ENCODE results near the gene OR2M2. TPM values are rescaled to one million over a fixed set of nuclear protein-coding genes. Genes with fewer than 3 reads are reported as not detected.

Gene OR2M2
- total and polyA plus RNA-seq, 3 experiments from 2014 or later: not detected

DNA sequence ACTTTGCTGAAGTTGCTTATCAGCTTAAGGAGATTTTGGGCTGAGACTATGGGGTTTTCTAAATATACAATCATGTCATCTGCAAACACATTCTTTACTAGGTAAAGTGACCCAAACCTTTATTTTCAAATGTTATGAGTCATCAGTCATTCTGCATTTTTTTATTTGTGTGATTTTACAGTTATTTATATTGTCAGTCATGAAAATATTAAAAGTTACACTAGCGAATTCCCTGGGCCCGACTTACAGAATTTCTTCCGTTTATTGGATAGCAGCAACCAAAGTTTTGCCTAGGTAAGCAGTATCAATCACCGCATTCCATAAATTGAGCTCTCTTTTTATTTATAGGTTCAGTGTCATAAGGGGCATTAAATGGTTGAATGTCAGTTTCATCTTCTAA, 15.9 kb upstream of the OR2M2 start:
- H3K4me1 Mint-ChIP-seq: no peaks in the 10 kb centered on the region
- ChIA-PET POLR2A (no interaction called here), CTCF (no interaction called here)
- no peak overlapping the region for H3K27ac ChIP-seq (ENCODE audit: low read depth, low read length)
- H3K4me1 ChIP-seq (ENCODE audit: insufficient read depth, low read length): no peaks in the 10 kb centered on the region
- no peaks in the 10 kb centered on the region for H3K9me3 ChIP-seq (ENCODE audit: low read length)
- no peaks in the 10 kb centered on the region for H3K36me3 ChIP-seq (ENCODE audit: insufficient read depth, low read length)
- H3K27me3 ChIP-seq (ENCODE audit: insufficient read depth, low read length, poor library complexity, severe bottlenecking): no peaks in the 10 kb centered on the region
- H3K4me3 ChIP-seq (ENCODE audit: low read length): no peak overlapping the region
- DNase-seq: no peak
- no peak overlapping the region for H3K27ac Mint-ChIP-seq
- no peaks in the 10 kb centered on the region for H3K36me3 Mint-ChIP-seq
- H3K9me3 Mint-ChIP-seq: peaks cover 0 to 2% (median 2%) of the 10 kb centered on the region in 5 donors
- no peaks in the 10 kb centered on the region for H3K27me3 Mint-ChIP-seq
- no peak overlapping the region for H3K4me3 Mint-ChIP-seq

DNA sequence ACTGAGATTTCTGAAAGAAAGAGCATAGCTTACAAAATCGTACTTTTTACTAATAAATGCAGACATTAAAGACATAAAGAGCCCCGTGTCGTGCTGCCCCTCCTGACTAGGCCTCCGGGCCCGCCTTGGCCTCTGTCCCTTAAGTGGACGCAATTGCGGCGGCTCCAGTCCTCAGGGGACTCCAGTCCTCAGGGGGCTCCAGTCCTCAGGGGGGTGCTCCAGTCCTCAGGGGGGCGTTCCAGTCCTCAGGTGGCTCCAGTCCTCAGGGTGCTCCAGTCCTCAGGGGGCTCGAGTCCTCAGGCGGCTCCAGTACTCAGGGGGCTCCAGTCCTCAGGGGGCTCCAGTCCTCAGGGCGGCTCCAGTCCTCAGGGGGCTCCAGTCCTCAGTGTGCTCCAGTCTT, 10.6 kb upstream of the OR2M2 start:
- Histone ChIP-seq H3K36me3 (ENCODE audit: insufficient read depth, low read length) (no peaks in the 10 kb centered on the region), H3K4me1 (ENCODE audit: insufficient read depth, low read length) (no peaks in the 10 kb centered on the region), H3K9me3 (ENCODE audit: low read length) (no peaks in the 10 kb centered on the region), H3K27me3 (ENCODE audit: insufficient read depth, low read length, poor library complexity, severe bottlenecking) (no peaks in the 10 kb centered on the region), H3K4me3 (ENCODE audit: low read length) (no peak overlapping the region), H3K27ac (ENCODE audit: low read depth, low read length) (no peak overlapping the region)
- H3K27ac Mint-ChIP-seq: no peak overlapping the region
- H3K4me1 Mint-ChIP-seq: no peaks in the 10 kb centered on the region
- ChIA-PET CTCF (no interaction called here), POLR2A (no interaction called here)
- H3K9me3 Mint-ChIP-seq: peaks cover 0 to 8% (median 6%) of the 10 kb centered on the region in 5 donors
- no peaks in the 10 kb centered on the region for H3K27me3 Mint-ChIP-seq
- no peak for DNase-seq
- H3K36me3 Mint-ChIP-seq: peaks cover 0 to 2% (median 0%) of the 10 kb centered on the region in 3 donors
- H3K4me3 Mint-ChIP-seq: no peak overlapping the region

DNA sequence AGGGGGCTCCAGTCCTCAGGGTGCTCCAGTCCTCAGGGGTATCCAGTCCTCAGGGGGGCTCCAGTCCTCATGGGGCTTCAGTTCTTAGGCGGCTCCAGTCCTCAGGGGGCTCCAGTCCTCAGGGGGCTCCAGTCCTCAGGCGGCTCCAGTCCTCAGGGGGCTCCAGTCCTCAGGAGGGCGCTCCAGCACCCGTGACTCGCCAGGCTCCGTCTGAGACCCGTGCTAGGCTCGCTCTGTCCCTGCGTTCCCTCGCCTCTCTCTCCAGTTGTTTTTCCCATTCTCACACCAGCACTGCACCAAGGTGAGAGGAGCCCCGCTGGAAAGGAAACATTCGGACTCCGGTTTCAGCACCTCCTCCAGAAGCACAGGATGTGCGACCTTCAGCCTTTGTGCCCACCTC, 9.4 kb upstream of the OR2M2 start:
- Histone ChIP-seq H3K27ac (ENCODE audit: low read depth, low read length) (no peak overlapping the region), H3K4me1 (ENCODE audit: insufficient read depth, low read length) (no peaks in the 10 kb centered on the region), H3K9me3 (ENCODE audit: low read length) (no peaks in the 10 kb centered on the region), H3K27me3 (ENCODE audit: insufficient read depth, low read length, poor library complexity, severe bottlenecking) (no peaks in the 10 kb centered on the region), H3K4me3 (ENCODE audit: low read length) (no peak overlapping the region), H3K36me3 (ENCODE audit: insufficient read depth, low read length) (no peaks in the 10 kb centered on the region)
- ChIA-PET POLR2A (no interaction called here), CTCF (no interaction called here)
- Mint-ChIP-seq H3K4me3 (no peak overlapping the region), H3K36me3 (peaks cover 0 to 2% (median 0%) of the 10 kb centered on the region in 3 donors), H3K4me1 (no peaks in the 10 kb centered on the region), H3K9me3 (peaks cover 0 to 8% (median 6%) of the 10 kb centered on the region in 5 donors), H3K27me3 (no peaks in the 10 kb centered on the region), H3K27ac (no peak overlapping the region)
- DNase-seq: no peak

GRCh38 chr1:248183996-248184395, 9.4 kb downstream of the OR2M2 start:
- no peak overlapping the region for H3K27ac ChIP-seq (ENCODE audit: low read depth, low read length)
- H3K36me3 Mint-ChIP-seq: no peaks in the 10 kb centered on the region
- H3K36me3 ChIP-seq (ENCODE audit: insufficient read depth, low read length): no peaks in the 10 kb centered on the region
- peaks cover 0 to 7% (median 3%) of the 10 kb centered on the region in 5 donors for H3K9me3 Mint-ChIP-seq
- H3K4me3 Mint-ChIP-seq: no peak overlapping the region
- H3K4me3 ChIP-seq (ENCODE audit: low read length): no peak overlapping the region
- CTCF ChIA-PET: no interaction called here
- POLR2A ChIA-PET: no interaction called here
- H3K4me1 ChIP-seq (ENCODE audit: insufficient read depth, low read length): no peaks in the 10 kb centered on the region
- H3K9me3 ChIP-seq (ENCODE audit: low read length): no peaks in the 10 kb centered on the region
- DNase-seq: no peak
- H3K27me3 ChIP-seq (ENCODE audit: insufficient read depth, low read length, poor library complexity, severe bottlenecking): no peaks in the 10 kb centered on the region
- H3K4me1 Mint-ChIP-seq: no peaks in the 10 kb centered on the region
- no peak overlapping the region for H3K27ac Mint-ChIP-seq
- peaks cover 0 to 2% of the 10 kb centered on the region in 2 donors for H3K27me3 Mint-ChIP-seq

GRCh38 chr1:248187363-248187762, 12.7 kb downstream of the OR2M2 start:
- H3K36me3 ChIP-seq (ENCODE audit: insufficient read depth, low read length): no peaks in the 10 kb centered on the region
- H3K4me1 Mint-ChIP-seq: no peaks in the 10 kb centered on the region
- H3K27ac Mint-ChIP-seq: no peak overlapping the region
- H3K9me3 Mint-ChIP-seq: peaks cover 1 to 10% (median 6%) of the 10 kb centered on the region in 5 donors
- H3K4me1 ChIP-seq (ENCODE audit: insufficient read depth, low read length): no peaks in the 10 kb centered on the region
- no peak for DNase-seq
- H3K36me3 Mint-ChIP-seq: no peaks in the 10 kb centered on the region
- H3K27me3 Mint-ChIP-seq: no peaks in the 10 kb centered on the region
- H3K4me3 ChIP-seq (ENCODE audit: low read length): no peak overlapping the region
- ChIA-PET CTCF (no interaction called here), POLR2A (no interaction called here)
- H3K4me3 Mint-ChIP-seq: no peak overlapping the region
- no peaks in the 10 kb centered on the region for H3K9me3 ChIP-seq (ENCODE audit: low read length)
- H3K27me3 ChIP-seq (ENCODE audit: insufficient read depth, low read length, poor library complexity, severe bottlenecking): no peaks in the 10 kb centered on the region
- H3K27ac ChIP-seq (ENCODE audit: low read depth, low read length): no peak overlapping the region

GRCh38 chr1:248189026-248189425, 14.4 kb downstream of the OR2M2 start:
- Histone ChIP-seq H3K27me3 (ENCODE audit: insufficient read depth, low read length, poor library complexity, severe bottlenecking) (no peaks in the 10 kb centered on the region), H3K4me1 (ENCODE audit: insufficient read depth, low read length) (no peaks in the 10 kb centered on the region), H3K9me3 (ENCODE audit: low read length) (no peaks in the 10 kb centered on the region), H3K4me3 (ENCODE audit: low read length) (no peak overlapping the region), H3K36me3 (ENCODE audit: insufficient read depth, low read length) (no peaks in the 10 kb centered on the region), H3K27ac (ENCODE audit: low read depth, low read length) (no peak overlapping the region)
- H3K9me3 Mint-ChIP-seq: peaks cover 0 to 15% (median 10%) of the 10 kb centered on the region in 5 donors
- no peaks in the 10 kb centered on the region for H3K4me1 Mint-ChIP-seq
- ChIA-PET POLR2A (no interaction called here), CTCF (no interaction called here)
- H3K4me3 Mint-ChIP-seq: no peak overlapping the region
- no peak overlapping the region for H3K27ac Mint-ChIP-seq
- no peaks in the 10 kb centered on the region for H3K27me3 Mint-ChIP-seq
- DNase-seq: no peak
- no peaks in the 10 kb centered on the region for H3K36me3 Mint-ChIP-seq

DNA sequence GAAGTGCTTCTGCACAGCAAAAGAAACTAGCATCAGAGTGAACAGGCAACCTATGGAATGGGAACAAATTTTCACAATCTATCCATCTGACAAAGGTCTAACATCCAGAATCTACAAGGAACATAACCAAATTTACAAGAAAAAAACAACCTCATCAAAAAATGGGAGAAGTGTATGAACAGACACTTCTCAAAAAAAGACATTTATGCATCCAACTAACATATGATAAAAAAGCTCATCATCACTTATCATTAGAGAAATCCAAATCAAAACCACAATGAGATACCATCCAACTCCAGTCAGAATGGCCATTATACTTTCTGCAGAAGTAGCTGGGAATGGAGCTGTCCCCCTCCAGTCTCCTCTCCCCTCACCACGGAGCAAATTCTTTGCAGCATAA, 19.5 kb downstream of the OR2M2 start:
- H3K27me3 Mint-ChIP-seq: peaks cover 0 to 2% of the 10 kb centered on the region in 2 donors
- ChIA-PET CTCF (no interaction called here), POLR2A (no interaction called here)
- H3K36me3 Mint-ChIP-seq: no peaks in the 10 kb centered on the region
- H3K4me1 Mint-ChIP-seq: no peaks in the 10 kb centered on the region
- no peak overlapping the region for H3K4me3 ChIP-seq (ENCODE audit: low read length)
- no peaks in the 10 kb centered on the region for H3K36me3 ChIP-seq (ENCODE audit: insufficient read depth, low read length)
- H3K9me3 Mint-ChIP-seq: peaks cover 0 to 15% (median 12%) of the 10 kb centered on the region in 5 donors
- H3K27ac Mint-ChIP-seq: no peak overlapping the region
- no peaks in the 10 kb centered on the region for H3K9me3 ChIP-seq (ENCODE audit: low read length)
- H3K4me1 ChIP-seq (ENCODE audit: insufficient read depth, low read length): no peaks in the 10 kb centered on the region
- no peak overlapping the region for H3K27ac ChIP-seq (ENCODE audit: low read depth, low read length)
- H3K4me3 Mint-ChIP-seq: no peak overlapping the region
- no peak for DNase-seq
- no peaks in the 10 kb centered on the region for H3K27me3 ChIP-seq (ENCODE audit: insufficient read depth, low read length, poor library complexity, severe bottlenecking)

DNA sequence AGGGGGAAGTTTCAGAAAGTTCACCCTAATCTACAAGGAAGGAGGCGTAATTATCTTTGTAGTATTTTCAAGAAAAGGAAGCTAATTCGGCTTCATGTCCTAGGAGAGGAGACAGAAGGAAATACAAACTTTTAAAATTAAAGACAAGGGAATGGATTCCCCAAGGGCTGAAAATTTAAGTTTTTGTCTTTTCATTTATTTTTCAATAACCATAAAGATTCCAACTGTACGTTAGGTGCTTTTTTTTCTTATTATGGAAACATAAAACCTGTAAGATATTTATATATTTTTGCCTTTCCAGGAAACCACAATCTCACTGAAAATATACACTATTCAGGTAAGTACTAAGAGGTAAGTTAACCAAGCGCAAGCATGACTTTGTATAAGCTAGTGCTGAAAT, 22.3 kb downstream of the OR2M2 start, which contains the start of gene OR2M3:
TSS of gene OR2M3 (plus strand) at position 301 of the 400 bp plus-strand sequence. CDS start 5,803 bp downstream, outside the sequence.
- Histone ChIP-seq H3K27ac (ENCODE audit: low read depth, low read length) (no peak within 1 kb of the TSS), H3K36me3 (ENCODE audit: insufficient read depth, low read length) (no peaks in the 10 kb centered on the region), H3K4me1 (ENCODE audit: insufficient read depth, low read length) (no peaks in the 10 kb centered on the region), H3K27me3 (ENCODE audit: insufficient read depth, low read length, poor library complexity, severe bottlenecking) (no peaks in the 10 kb centered on the region), H3K9me3 (ENCODE audit: low read length) (no peaks in the 10 kb centered on the region), H3K4me3 (ENCODE audit: low read length) (no peak within 1 kb of the TSS)
- no peak for DNase-seq
- Mint-ChIP-seq H3K4me3 (no peak within 1 kb of the TSS), H3K36me3 (no peaks in the 10 kb centered on the region), H3K27me3 (peaks cover 0 to 2% of the 10 kb centered on the region in 2 donors), H3K9me3 (peaks cover 0 to 12% (median 6%) of the 10 kb centered on the region in 5 donors), H3K4me1 (no peaks in the 10 kb centered on the region), H3K27ac (no peak within 1 kb of the TSS)
- ChIA-PET CTCF (no interaction called here), POLR2A (no interaction called here)

DNA sequence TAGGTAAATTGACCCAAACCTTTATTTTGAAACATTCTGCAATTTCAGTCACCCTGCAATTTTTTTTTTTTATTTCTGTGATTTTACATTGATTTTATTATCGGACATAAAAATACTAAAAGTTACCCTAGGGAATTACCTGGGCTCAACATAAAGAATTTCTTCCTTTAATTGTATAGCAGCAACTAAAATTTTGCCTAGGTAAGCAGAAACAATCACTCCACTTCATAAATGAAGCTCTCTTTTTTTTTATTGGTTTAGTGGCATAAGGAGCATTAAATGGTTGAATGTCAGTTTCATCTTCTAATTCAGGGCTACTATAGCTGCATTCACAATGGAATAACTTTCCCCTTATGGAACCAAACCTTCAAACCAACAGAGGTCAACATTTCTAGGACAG, 41.3 kb downstream of the OR2M2 start:
- Mint-ChIP-seq H3K4me1 (no peaks in the 10 kb centered on the region), H3K4me3 (no peak overlapping the region), H3K9me3 (peaks cover 0 to 17% (median 6%) of the 10 kb centered on the region in 5 donors), H3K36me3 (no peaks in the 10 kb centered on the region), H3K27me3 (peaks cover 0 to 2% of the 10 kb centered on the region in 2 donors), H3K27ac (no peak overlapping the region)
- H3K4me1 ChIP-seq (ENCODE audit: insufficient read depth, low read length): no peaks in the 10 kb centered on the region
- POLR2A ChIA-PET: no interaction called here
- no peaks in the 10 kb centered on the region for H3K36me3 ChIP-seq (ENCODE audit: insufficient read depth, low read length)
- no peak for DNase-seq
- CTCF ChIA-PET: no interaction called here
- no peaks in the 10 kb centered on the region for H3K27me3 ChIP-seq (ENCODE audit: insufficient read depth, low read length, poor library complexity, severe bottlenecking)
- H3K27ac ChIP-seq (ENCODE audit: low read depth, low read length): no peak overlapping the region
- H3K9me3 ChIP-seq (ENCODE audit: low read length): no peaks in the 10 kb centered on the region
- no peak overlapping the region for H3K4me3 ChIP-seq (ENCODE audit: low read length)

All from CD8-positive, alpha-beta memory T cell (primary cell).